Stimulated activated CD8-positive, alpha-beta memory T cell treated with anti-CD3 and anti-CD28 coated beads, Interleukin-2, amount 100 ng/mL, for 1 hour (primary cell): ENCODE measurements around the gene HOXB3.

Source experiments
- DNase-seq, 2 donors: peaks; one replicate each; pipeline ENCODE4 v3.0.0-alpha.2; 2020; ENCODE audit warnings: low read depth in 2 of 2

Gene HOXB3

DNA sequence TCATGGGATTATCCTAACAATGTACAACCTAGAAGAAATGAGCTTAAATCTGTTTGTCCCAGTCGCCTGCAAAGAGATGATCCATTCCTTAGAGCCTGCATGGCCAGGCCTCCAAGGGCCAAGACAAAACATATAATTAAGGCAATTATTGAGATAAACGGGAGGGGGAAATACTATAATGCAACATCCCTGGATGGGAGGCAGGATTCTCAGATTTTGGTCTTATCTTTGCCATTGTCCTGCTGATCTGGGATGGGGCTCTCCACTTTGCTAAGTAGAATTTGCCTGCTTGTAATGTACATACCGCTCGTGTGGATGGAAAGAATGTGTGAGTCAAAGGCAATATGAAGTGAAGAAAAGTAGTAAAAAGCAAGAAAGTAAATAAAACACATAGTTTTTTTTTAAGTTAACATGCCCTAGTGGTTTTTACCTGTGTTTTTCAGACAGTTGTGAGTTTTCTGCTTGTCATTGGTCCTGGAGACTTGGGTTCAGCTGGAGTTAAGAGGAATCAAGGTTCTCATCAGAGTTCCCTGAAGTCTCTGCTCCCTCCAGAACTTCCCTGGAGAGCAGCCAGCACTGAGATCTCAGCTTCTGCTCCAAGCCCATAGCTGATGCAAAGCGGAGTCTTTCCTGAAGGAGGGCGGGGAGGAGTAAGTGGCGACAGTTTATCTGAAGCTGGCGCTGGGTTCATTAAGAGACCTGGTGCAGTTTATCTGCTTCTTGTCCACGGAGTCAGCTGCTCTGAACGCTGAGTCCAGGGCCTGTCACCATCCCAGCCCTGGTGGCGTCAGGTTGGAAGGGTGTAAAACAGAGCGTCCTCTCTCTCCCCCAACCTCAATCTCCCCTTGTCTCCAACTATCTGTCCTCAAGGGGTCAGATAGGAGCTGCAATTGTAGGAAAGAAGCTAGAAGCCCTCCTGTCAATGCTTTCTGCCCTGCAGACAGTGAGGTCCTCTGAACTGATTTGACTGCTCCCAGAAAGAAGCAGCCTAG lies 89.3 kb downstream of the HOXB3 start:
- DNase-seq = no peak

DNA sequence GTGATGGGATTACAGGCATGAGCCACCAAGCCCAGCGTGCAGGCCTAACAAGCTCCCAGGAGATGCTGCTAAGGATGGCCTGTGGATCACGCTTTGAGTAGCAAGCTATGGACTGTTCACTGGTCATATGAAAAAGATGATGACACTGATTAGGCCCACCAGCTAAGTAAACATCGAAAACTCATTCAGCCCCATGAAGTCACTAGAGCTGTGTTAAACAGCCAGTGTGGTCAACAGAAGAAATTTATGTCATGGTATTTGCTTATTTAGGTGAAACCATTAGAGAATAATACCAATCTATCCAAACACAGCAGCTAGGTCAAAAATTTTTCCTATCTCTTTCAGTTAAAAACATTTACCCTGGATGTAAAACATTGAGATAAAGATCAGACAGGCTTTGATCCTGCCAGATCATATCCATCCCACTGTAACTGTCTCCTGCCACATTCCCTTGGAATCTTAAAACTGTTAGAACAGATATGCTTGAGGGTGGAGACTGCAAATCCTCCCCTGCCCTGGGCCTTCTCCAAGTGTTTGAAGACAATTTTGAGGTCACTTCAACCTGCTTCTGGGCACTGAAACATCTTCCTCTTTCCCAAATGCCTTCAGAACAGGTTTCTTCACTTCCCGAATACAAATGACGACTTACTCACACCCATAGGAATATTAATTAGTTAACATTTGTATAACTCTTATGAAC lies 90.2 kb downstream of the HOXB3 start:
- no peak for DNase-seq

DNA sequence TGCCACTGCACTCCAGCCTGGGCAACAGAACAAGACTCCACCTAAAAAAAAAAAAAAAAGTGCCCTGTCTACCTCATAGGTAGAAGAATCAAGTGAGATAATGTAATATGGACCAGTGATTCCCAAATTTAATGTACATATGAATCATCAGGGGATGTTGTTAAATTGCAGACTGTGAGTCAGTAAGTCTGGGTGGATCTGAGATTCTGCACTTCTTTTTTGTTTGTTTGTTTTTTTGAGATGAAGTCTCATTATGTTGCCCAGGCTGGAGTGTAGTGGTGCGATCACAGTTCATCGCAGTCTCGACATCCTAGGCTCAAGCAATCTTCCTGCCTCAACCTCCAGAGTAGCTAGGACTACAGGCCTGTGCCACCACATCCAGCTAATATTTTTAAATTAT lies 90.8 kb downstream of the HOXB3 start:
- DNase-seq = no peak
